B cell (primary cell): ENCODE measurements around the gene ASB8.

Experiments
- EZH2 ChIP-seq: IDR thresholded peaks from 2 replicates; pipeline ENCODE4 v1.6.1; 2012; ENCODE audit warnings: borderline replicate concordance, low read depth, mild to moderate bottlenecking, moderate library complexity, low read length; ENCODE audit not compliant: insufficient read depth, poor library complexity, severe bottlenecking
- TF ChIP-seq, protein P1 (sequence below): fragments of 200-600 bp; IDR thresholded peaks from one replicate; pipeline ENCODE4 v1.8.0; 2022; ENCODE audit warnings: antibody characterized with exemption, mild to moderate bottlenecking

DNA sequence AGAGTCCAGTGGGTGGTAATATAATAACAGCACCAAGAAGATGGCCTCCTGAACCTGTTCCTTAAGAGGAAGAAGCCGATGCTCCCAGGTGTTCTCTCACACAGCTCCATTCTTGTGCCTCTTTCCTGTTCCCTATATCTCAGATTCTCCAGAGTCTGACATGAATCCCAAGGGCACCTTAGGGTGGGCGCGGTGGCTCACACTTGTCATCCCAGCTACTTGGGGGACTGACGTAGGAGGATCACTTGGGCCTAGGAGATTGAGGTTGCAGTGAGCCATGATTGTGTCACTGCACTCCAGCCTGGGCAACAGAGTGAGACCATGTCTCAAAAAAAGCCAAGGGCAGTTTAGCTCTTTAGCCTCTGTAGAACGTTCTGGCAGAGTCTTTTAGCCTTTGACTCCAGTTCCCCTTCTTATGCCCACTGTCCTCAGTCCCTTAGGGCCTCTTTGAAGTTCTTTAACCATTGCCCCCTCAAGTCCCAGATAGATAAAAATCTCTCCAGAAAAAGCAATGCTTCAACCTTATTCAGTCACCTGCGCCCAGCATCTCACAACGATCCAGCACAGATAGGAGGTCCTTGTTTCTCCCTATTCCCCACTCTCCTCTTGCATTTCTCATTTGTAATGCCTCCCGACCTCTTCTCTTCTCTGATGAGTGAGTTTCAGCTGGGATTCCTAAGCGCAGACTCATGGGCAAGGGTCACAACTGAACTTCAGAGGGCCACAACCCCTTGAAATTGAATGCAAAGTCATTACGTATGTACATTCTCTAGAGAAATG is 30.8 kb upstream of the ASB8 start:
- TF ChIP-seq, protein P1, sequence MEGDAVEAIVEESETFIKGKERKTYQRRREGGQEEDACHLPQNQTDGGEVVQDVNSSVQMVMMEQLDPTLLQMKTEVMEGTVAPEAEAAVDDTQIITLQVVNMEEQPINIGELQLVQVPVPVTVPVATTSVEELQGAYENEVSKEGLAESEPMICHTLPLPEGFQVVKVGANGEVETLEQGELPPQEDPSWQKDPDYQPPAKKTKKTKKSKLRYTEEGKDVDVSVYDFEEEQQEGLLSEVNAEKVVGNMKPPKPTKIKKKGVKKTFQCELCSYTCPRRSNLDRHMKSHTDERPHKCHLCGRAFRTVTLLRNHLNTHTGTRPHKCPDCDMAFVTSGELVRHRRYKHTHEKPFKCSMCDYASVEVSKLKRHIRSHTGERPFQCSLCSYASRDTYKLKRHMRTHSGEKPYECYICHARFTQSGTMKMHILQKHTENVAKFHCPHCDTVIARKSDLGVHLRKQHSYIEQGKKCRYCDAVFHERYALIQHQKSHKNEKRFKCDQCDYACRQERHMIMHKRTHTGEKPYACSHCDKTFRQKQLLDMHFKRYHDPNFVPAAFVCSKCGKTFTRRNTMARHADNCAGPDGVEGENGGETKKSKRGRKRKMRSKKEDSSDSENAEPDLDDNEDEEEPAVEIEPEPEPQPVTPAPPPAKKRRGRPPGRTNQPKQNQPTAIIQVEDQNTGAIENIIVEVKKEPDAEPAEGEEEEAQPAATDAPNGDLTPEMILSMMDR = no peak
- no peak for TF ChIP-seq EZH2
